HG02938 (cell line): Measurements from ENCODE around the gene MX1.
A peak's percentile ranks its signal among the peaks of the same experiment; 100 is the strongest.
"Not testable (repeated sequence)": the region's sequence is repeated elsewhere in the genome, so short reads cannot be mapped to it uniquely, and the experiment has no call there.

Experiments used
- ATAC-seq: cut with Tn5 transposase; IDR thresholded peaks from one replicate; pipeline ENCODE4 v1.9.1; 2021; ENCODE audit warnings: mild to moderate bottlenecking, moderate library complexity; ENCODE audit not compliant: unreplicated experiment

The MX1 gene

GRCh38 chr21:41407541-41408460 is 18.2 kb upstream of the MX1 start:
- no peak for ATAC-seq

- ATAC-seq = no peak
These were observed 15.7 kb upstream of the MX1 start for GRCh38 chr21:41410361-41410760.

DNA sequence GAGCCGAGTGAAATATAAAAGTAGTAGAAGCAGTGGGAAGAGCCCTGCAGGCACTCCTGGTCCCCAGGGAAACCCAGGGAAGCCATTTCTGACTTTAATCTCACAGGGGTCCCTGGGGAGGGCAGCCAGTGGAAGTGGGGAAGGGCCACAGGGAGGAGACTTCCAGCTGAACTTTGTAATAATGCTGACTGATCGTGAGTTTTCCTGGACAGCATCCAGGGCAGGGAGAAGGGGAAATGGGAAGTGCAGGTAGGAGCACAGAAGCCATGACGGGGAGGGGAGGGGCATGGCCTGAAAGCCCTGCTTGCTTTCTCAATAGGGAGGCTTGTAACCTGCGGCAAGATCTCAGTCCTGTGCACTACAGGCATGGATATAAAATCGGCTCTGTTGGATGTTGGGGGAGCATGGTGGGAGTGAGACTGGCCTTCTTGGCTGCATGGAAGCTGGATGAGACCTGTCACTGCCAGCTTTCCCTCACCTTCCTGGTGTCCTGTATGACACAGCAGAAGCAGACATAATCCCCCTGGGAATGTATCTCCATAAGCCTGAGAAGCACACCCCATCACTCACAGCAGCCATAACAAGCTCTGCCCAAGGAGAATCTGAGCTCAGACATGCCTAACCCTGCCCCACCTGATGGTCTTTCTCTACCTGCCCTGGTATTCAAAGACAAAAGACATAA is 15.1 kb upstream of the MX1 start:
- ATAC-seq = no peak

DNA sequence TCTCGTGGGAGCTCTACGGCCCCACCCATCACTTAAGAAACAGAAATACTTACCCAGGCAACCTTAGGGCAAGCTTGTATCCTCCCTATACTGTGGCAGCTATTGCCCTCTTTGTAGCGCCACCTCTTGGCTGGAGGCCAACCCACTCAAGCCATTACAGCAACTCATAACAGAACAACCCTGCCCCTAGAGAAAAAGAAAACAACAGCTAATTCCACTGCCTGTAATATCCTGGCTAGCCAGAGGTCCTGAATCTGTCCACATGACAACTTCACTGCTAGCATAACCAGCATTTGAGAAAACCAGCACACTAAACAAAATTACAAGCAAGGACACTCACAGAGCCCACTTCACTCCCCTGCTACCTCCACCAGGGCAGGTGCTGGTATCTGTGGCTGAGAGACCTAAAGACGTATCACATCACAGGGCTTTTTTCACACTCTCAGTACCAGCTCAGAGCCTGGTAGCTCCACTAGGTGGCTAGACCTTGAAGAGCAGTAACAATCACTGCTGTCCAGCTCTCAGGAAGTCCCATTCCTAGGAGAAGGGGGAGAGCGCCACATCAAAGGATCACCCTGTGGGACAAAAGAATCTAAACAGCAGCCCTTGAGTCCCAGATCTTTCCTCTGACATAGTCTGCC is 14.5 kb upstream of the MX1 start:
- ATAC-seq = no peak

DNA sequence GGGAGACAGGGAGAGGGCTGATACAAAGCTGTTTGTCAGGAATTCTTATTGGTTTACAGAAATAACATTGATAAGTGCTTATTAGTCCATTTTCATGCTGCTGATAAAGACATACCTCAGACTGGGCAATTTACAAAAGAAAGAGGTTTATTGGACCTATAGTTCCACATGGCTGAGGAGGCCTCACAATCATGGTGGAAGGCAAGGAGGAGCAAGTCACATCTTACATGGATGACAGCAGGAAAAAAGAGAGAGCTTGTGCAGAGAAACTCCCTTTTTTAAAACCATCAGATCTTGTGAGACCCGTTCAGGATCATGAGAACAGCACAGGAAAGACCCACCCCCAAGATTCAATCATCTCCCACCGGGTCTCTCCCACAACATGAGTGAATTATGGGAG is 8.5 kb upstream of the MX1 start:
- not testable (repeated sequence) for ATAC-seq

DNA sequence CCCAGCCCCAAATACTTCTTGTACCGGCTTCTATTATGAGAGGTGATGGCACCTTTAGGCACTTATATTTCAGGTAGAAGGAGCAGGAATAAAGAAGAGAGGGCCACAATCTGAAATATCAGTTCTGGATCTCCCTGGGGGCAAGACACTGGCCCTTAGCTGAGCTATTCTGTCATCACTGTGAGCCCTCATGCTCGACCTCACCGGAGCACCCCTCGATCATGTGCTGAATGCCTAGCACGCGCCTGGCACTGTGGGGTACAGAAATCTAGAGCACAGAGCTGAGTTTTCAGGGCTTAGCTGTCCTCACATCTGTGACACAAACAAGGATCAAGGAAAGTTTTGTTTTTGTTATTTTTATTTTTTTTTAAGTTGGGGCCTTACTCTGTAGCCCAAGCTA is 7.6 kb upstream of the MX1 start:
- no peak for ATAC-seq

DNA sequence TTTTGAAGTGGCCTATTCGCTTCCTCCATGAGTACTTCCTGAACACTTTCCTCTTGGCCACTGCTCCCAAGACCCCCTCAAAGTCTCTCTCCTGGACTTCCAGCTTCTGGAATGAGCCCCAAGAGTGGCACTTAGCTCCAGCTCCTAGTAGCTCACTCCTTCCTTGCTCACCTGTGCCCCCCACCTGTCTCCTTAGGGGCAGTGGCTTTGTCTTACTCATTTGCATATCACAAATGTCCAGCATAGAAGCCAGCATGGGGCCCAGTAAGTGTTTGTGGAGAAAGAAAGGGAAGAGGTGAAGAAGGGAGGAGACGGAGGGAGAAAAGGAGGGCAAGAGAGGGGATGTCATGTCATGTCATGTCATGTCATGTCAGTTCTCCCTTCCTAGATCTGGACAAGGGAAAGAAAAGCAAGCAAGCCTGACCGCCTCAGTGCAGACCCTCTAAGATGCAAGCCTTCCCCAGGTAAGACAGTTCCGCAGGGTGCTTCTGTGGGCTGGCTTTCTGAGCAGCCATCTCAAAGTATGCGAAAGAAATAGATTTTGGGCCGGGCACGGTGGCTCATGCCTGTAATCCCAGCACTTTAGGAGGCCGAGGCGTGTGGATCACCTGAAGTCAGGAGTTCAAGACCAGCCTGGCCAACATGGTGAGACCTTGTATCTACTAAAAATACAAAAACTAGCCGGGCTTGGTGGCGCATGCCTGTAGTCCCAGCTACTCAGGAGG is 6.9 kb upstream of the MX1 start:
- ATAC-seq = no peak

DNA sequence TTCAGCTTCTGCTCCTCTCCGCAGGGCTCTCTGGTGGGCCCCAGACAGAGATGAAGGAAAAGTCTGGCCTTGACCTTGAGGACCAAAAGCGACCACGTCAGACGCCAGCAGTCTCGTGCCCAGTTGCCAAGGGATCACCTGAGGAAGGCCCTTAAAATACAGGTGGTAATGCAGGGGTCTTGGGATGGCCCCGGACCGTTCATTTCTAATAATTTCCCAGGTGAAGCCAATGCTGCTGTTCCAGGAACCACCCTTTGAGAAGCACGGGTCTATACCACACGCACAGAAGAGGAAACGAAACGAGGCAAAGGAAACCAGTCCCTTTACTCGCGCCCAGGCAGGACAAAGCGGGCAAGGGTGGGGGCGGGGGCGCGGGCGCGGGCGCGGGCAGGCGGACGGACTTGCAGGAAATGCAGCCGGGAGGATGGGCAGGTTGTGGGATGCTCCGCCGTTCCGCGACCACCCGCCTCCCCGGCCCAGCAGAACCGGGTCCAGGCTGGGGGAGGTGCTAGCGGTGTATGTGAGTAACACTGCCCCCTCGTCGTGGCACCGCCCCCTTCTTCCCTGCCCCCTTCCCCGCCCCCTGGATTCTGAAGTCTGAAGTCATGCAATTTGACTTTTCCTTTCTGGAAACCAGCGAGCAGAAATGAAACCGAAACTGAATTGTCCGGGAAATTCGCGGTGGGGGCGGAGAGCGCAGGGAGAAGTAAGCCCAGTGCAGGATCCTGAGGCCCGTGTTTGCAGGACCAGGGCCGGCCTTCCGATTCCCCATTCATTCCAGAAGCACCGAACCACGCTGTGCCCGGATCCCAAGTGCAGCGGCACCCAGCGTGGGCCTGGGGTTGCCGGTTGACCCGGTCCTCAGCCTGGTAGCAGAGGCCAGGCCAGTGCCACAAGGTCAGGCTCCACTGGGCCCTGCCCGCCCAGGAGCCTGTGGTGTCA is 5.8 kb upstream of the MX1 start:
- ATAC-seq = peak; percentile 80

DNA sequence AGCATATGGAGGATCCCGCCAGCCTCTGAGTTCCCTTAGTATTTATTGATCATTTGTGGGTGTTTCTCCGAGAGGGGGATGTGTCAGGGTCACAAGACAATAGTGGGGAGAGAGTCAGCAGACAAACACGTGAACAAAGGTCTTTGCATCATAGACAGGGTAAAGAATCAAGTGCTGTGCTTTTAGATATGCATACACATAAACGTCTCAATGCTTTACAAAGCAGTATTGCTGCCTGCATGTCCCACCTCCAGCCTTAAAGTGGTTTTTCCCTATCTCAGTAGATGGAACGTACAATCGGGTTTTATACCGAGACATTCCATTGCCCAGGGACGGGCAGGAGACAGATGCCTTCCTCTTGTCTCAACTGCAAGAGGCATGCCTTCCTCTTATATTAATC is 5.0 kb upstream of the MX1 start:
- not testable (repeated sequence) for ATAC-seq

- ATAC-seq = no peak
These were observed 3.3 kb upstream of the MX1 start for GRCh38 chr21:41422546-41423304.

GRCh38 chr21:41423305-41423636 is 2.8 kb upstream of the MX1 start:
- ATAC-seq = not testable (repeated sequence)

GRCh38 chr21:41425588-41425953 is 468 bp upstream of the MX1 start:
- no peak for ATAC-seq

DNA sequence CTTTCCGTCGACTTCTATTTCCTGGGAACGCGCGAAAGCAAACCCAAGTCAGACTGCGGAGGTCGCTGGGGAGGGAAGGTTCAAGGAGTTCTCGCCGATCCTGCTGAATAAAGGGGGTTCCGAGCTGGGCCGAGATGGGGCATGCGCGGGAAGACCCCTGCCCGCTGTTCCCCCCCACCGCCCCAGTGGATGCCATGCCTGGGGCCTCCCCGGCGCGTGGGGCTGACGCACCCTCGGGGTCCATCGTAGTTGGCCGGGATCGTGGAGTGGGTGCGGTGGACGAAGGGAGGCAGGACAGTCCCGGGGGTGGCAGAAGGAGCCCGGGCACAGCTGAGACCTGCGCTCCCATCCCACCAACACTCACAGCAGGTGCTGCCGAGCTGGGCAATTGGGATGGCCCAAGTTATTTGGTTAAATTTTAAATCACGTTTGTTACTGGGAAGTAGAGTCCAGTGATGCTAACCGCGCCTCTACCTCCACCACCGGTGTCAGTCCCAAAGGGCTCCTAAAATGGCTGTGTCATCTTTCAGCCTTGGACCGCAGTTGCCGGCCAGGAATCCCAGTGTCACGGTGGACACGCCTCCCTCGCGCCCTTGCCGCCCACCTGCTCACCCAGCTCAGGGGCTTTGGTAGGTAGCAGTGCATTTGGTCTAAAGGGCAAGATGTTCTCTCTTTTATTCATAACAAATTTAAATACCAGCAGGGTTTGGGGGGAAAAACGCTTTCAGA is 801 bp downstream of the MX1 start:
- ATAC-seq = no peak

GRCh38 chr21:41427556-41427955 is 1.5 kb downstream of the MX1 start:
- no peak for ATAC-seq

GRCh38 chr21:41428311-41428710 is 2.3 kb downstream of the MX1 start:
- ATAC-seq = no peak

DNA sequence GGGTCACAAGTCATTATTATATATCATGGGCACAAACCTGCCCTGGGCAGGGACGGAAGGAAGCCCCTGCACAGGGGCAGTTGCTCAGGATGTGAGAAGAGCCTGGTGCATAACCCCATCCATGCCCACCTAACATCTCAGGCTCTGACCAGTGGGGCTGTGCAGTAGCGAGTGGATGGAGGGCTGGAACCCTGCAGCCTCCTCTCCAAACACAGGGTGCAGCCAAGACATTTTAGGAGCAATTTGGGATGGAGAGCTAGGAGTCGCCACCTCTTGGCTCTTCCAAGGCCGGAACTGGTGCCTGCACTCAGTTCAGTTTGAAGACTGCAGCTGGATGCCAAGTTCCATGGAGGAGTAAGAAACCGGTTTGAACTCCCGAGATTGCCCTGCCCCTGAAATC is 2.8 kb downstream of the MX1 start:
- ATAC-seq = no peak

- ATAC-seq = no peak
These were observed 3.3 kb downstream of the MX1 start for GRCh38 chr21:41429305-41429704.

- ATAC-seq = no peak
These were observed 4.0 kb downstream of the MX1 start for GRCh38 chr21:41429925-41430491.
